Measurements from ENCODE around the gene PELI3.
"Not testable (repeated sequence)": the region's sequence is repeated elsewhere in the genome, so short reads cannot be mapped to it uniquely, and the experiment has no call there.

DNA sequence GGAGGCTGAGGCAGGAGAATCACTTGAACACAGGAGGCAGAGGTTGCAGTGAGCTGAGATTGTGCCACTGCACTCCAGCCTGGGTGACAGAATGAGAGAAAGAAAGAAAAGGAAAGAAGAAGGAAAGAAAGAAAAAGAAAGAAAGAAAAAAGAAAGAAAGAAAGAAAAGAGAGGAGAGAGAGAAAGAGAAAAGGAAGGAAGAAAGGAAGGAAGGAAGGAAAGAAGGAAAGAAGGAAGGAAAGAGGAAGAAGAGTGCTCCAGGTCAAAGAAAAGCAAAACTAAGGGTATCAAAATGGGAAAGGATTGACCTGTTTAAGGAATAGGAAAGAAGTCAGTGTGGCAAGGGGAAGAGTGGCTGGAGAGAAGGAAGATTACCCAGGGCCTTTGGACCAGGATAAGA, 35.4 kb upstream of the PELI3 start:
- TF ChIP-seq, protein P1, sequence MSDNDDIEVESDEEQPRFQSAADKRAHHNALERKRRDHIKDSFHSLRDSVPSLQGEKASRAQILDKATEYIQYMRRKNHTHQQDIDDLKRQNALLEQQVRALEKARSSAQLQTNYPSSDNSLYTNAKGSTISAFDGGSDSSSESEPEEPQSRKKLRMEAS (IDR thresholded peaks at IDR 0.05; ENCODE audit: low read depth, low read length) = not testable (repeated sequence)
- TF ChIP-seq, protein P2, sequence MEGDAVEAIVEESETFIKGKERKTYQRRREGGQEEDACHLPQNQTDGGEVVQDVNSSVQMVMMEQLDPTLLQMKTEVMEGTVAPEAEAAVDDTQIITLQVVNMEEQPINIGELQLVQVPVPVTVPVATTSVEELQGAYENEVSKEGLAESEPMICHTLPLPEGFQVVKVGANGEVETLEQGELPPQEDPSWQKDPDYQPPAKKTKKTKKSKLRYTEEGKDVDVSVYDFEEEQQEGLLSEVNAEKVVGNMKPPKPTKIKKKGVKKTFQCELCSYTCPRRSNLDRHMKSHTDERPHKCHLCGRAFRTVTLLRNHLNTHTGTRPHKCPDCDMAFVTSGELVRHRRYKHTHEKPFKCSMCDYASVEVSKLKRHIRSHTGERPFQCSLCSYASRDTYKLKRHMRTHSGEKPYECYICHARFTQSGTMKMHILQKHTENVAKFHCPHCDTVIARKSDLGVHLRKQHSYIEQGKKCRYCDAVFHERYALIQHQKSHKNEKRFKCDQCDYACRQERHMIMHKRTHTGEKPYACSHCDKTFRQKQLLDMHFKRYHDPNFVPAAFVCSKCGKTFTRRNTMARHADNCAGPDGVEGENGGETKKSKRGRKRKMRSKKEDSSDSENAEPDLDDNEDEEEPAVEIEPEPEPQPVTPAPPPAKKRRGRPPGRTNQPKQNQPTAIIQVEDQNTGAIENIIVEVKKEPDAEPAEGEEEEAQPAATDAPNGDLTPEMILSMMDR (IDR thresholded peaks at IDR 0.05; ENCODE audit: low read depth, low read length) = not testable (repeated sequence)
- TF ChIP-seq POLR2A (IDR thresholded peaks at IDR 0.05; ENCODE audit: extremely low read depth, insufficient read length) = not testable (repeated sequence)

Data from NB4 (cell line).